Omental fat pad (tissue), 4 donors: Measurements from ENCODE around the gene SORCS2. TPM values are rescaled to one million over a fixed set of nuclear protein-coding genes. Genes with fewer than 3 reads are reported as not detected.

ENCODE experiments used
- ATAC-seq: fragments of 150-250 bp; one replicate; pipeline ENCODE4 v1.9.1; 2016; ENCODE audit warnings: mild to moderate bottlenecking, moderate library complexity; ENCODE audit not compliant: low FRiP score
- DNase-seq: peaks from one replicate; pipeline ENCODE4 v3.0.0-alpha.2; 2019; ENCODE audit warnings: low spot score
- total RNA-seq, 4 donors: library from RNA; depleted of rRNA; stranded (reverse); fragments of >200 nt; gene quantifications; one replicate each; pipeline ENCODE4 v1.1.0, GENCODE V29; 2016
- TF ChIP-seq, protein P1 (sequence below), 3 donors: fragments of 450-650 bp; IDR thresholded peaks; one replicate each; pipeline ENCODE4 v1.5.1; 2016 to 2017; ENCODE audit warnings: antibody characterized with exemption in 3 of 3, mild to moderate bottlenecking in 3 of 3, moderate library complexity in 2 of 3

Gene SORCS2
- total RNA-seq, 4 donors from 2014 or later: 0.63 to 4.6 (median 1.2) TPM

GRCh38 chr4:7526929-7527535 lies 334.7 kb downstream of the SORCS2 start:
- no peak for ATAC-seq
- no peak for DNase-seq
- TF ChIP-seq, protein P1, sequence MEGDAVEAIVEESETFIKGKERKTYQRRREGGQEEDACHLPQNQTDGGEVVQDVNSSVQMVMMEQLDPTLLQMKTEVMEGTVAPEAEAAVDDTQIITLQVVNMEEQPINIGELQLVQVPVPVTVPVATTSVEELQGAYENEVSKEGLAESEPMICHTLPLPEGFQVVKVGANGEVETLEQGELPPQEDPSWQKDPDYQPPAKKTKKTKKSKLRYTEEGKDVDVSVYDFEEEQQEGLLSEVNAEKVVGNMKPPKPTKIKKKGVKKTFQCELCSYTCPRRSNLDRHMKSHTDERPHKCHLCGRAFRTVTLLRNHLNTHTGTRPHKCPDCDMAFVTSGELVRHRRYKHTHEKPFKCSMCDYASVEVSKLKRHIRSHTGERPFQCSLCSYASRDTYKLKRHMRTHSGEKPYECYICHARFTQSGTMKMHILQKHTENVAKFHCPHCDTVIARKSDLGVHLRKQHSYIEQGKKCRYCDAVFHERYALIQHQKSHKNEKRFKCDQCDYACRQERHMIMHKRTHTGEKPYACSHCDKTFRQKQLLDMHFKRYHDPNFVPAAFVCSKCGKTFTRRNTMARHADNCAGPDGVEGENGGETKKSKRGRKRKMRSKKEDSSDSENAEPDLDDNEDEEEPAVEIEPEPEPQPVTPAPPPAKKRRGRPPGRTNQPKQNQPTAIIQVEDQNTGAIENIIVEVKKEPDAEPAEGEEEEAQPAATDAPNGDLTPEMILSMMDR (IDR thresholded peaks at IDR 0.05): no peak

DNA sequence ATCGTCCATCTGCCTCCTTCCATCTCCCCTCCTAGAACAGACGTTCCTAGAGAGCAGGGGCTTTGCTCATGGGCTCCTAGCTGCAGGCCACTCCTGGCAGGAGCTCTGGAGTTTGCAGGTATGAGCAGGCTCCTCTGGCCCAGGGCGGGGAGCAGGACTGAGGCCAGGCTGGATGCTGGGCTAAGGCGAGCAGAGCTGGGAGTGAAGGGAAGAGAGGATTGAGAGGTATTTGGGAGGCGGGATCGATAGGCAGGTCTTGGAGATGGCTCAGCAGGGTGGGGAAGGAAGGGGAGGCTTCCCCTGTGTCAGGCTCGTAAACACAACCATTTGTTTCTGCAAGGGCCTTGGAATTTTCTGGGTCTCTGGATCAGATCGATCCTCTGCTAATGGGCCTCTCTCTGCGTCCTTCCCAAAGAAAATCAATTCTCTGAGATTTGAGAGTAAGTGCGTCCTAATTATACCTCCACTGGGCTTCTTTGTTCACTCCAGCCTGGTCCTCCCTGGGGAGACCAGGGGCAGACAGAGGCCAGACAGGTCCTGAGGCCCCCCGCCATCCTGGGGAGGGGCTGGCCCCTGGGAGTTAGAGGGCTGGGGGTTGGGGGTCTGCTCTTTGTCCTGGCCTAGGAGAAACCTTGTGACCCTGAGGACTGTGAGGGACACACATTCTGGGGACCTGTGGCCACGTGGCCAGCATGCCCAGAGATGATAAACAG lies 337.2 kb downstream of the SORCS2 start:
- ATAC-seq: no peak
- TF ChIP-seq, protein P1 (IDR thresholded peaks at IDR 0.05): no peak
- DNase-seq: no peak

DNA sequence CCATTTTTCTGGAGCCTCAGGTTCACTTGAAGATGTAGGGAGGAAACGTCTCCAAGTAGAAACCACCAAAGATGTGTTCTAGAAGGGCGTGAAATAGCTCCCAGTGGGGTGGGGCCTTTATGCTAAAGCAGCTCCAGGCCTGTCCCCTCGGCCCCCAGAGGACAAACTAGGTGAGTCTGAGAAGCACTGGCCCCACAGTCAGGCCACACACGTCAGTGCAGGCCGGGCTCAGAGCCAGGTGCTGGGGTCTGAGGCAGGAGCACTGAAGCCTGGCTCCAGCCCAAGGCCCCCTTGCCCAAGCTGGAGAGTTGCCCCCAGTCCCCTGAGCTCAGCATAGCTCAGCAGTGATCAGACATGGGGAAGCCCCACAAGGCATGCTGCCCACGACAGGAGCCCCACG lies 337.7 kb downstream of the SORCS2 start:
- TF ChIP-seq, protein P1 (IDR thresholded peaks at IDR 0.05): no peak
- DNase-seq (no peak), ATAC-seq (no peak)

DNA sequence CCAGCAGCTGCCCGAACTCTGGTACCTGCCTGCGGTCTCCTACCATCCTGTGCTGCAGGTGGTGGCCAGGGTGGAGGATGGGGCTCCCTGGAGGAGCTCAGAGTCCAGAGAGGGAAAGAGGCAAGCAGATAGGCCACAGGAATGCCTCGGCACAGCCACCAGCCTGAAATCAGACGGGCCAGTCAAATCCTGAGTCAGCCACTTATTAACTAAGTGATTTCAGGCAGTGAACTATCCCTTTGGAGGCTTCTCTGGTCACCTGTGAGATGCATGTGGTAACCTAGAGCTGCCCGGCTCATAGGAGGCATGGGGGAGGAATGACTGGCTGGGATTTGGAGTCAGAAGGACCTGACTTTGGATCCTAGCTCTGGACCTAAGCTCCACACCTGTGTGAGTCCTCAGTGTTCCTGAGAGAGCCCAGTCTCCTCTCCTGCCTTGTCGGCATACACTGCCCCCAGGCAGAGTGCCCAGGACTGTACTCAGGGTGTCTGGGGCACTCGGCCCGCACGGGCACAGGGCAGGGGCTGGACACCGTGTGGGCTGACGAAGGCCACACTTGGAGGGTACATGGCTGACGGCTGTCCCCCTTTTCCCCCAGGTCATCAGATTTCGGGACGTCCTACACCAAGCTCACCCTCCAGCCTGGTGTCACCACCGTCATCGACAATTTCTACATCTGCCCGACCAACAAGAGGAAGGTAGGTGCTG lies 338.7 kb downstream of the SORCS2 start:
- TF ChIP-seq, protein P1 (IDR thresholded peaks at IDR 0.05): no peak
- DNase-seq (no peak), ATAC-seq (no peak)

- ATAC-seq (no peak), DNase-seq (no peak)
- TF ChIP-seq, protein P1 (IDR thresholded peaks at IDR 0.05): no peak
Measured at GRCh38 chr4:7531640-7531994, 339.3 kb downstream of the SORCS2 start.

DNA sequence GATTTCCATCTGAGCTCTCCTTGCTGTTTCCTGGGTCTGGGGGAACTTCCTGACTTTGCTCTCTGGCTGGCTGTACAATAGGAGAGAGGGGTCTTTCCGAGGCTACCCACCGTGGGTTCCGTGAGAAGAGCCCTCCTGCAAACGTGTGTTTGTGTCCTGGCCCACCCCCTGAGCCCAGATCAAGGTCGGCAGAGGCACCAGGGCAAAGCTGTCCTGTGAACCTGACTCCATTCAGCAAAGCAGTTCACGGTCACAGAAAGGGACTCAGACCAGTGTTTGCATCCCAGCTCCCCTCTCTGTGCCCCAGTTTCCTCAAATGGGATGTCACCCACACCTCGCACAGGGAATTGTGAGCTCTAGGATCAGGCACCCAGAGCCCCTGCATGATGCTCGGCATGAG lies 339.7 kb downstream of the SORCS2 start:
- DNase-seq (no peak), ATAC-seq (no peak)
- TF ChIP-seq, protein P1 (IDR thresholded peaks at IDR 0.05): no peak
